Stimulated activated CD4-positive, alpha-beta T cell treated with anti-CD3 and anti-CD28 coated beads, Interleukin-2, amount 100 ng/mL, for 24 hours (primary cell): Measurements from ENCODE around the gene TTBK2.

ENCODE experiments used
- DNase-seq, 2 donors: peaks; one replicate each; pipeline ENCODE4 v3.0.0-alpha.2; 2020

TTBK2 gene

GRCh38 chr15:42724276-42724675 is 196.3 kb downstream of the TTBK2 start:
- DNase-seq, result no peak

- DNase-seq, result no peak
Measured at GRCh38 chr15:42723068-42723467, 197.5 kb downstream of the TTBK2 start.

DNA sequence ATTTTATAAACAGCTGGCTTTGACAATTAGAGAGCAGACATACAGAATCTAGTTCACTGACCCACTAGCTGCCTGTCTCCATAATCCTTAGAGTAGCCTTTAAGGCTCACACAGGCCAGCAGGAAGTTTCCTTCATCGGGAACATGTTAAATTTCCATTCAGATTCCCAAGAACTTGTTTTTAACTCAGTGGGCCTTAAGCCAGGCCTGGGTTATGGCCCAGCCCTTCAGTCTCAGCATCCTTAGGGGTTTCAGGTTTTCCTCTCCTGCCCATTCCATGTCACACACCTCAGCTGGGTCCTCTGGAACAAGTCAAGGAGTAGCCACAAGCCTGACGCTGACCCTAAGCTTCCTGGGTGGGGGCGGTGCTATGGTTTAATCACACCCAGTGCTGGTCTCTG is 198.7 kb downstream of the TTBK2 start:
- no peak for DNase-seq

DNA sequence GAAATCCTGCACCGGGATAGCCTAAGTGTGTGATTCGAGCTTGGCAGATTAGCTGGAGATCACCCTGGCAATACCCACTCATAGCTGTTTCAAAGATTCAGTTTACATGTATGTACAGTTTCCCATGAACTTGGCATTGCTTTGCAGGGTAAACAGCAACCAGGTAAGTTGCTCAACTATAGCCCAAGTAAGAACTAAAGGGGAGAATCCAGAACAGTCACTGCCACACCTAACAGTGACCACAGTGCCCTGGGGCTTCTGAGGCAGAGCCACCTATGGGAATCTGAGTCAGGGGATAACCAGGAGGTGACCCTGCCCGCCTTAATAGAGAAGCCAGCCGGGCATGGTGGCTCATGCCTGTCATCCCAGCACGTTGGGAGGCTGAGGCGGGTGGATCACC is 199.6 kb downstream of the TTBK2 start:
- no peak for DNase-seq

- no peak for DNase-seq
Measured at GRCh38 chr15:42720071-42720470, 200.5 kb downstream of the TTBK2 start.

GRCh38 chr15:42719043-42719442 is 201.5 kb downstream of the TTBK2 start:
- DNase-seq, result no peak

GRCh38 chr15:42716626-42717025 is 204.0 kb downstream of the TTBK2 start:
- no peak for DNase-seq

- DNase-seq, result no peak
Measured at GRCh38 chr15:42716125-42716524, 204.5 kb downstream of the TTBK2 start.

GRCh38 chr15:42712584-42712983 is 208.0 kb downstream of the TTBK2 start:
- DNase-seq, result no peak

DNA sequence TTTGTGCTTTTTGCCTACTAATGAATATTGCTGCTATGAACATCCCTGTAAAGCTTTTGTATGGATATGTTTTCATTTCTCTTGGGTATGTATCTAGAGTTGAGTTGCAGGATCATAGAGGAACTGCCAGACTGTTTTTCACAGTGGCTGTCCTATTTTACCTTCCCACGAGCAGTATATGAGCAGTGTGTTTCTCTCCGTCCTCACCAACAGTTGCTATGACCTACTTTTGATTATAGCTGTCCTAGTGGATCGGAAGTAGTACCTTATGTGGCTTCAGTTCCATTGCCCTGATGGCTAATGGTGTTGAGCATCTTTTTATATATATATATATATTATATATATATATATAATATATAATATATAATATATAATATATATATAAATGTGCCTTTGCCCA is 208.8 kb downstream of the TTBK2 start:
- DNase-seq, result no peak

GRCh38 chr15:42710662-42711061 is 209.9 kb downstream of the TTBK2 start:
- no peak for DNase-seq

- DNase-seq, result no peak
Measured at GRCh38 chr15:42707873-42708544, 212.6 kb downstream of the TTBK2 start.

GRCh38 chr15:42707068-42707467 is 213.5 kb downstream of the TTBK2 start:
- no peak for DNase-seq

- DNase-seq, result no peak
Measured at GRCh38 chr15:42705336-42705735, 215.2 kb downstream of the TTBK2 start.

DNA sequence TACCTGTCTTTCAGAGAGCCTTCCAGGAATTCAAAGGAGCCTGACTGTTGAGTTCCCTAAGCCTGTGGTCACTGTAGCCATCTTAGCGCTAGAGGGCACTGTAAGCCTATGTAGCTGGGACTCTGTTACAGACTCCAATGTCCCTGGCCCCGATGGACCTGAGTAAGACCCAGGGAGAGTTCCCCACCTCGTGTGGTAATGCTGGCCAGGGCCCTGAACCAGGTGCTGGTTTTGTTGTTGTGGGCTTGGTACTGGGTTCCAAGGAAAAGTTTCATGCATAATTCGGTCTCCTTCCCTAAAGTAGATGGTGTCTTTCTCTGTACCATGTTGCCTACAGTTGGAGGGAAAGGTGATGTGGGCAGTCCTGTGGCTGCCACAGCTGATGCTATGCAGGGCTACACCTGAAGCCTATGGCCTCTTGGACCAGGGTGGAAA is 216.1 kb downstream of the TTBK2 start:
- DNase-seq, result peak; percentile 54 to 65

GRCh38 chr15:42696626-42697025 is 224.0 kb downstream of the TTBK2 start:
- DNase-seq, result no peak

GRCh38 chr15:42695527-42696071 is 225.0 kb downstream of the TTBK2 start:
- DNase-seq, result no peak

GRCh38 chr15:42694398-42694797 is 226.2 kb downstream of the TTBK2 start:
- DNase-seq, result no peak

DNA sequence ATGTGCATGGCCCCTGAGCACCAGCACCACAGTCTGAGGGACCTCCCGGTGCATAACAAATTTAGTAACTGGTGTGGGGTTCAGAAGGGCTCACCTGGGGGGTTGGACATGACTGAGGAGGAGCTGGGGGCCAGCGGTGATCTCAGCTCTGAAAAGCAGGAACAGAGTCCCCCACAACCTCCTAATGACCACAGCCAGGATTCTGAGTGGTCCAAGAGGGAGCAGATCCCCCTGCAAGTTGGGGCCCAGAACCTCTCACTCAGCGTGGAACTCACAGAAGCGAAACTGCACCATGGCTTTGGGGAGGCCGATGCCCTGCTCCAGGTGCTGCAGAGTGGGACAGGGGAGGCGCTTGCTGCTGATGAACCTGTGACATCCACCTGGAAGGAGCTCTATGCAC is 226.6 kb downstream of the TTBK2 start:
- no peak for DNase-seq

- DNase-seq, result no peak
Measured at GRCh38 chr15:42693496-42693895, 227.1 kb downstream of the TTBK2 start.

DNA sequence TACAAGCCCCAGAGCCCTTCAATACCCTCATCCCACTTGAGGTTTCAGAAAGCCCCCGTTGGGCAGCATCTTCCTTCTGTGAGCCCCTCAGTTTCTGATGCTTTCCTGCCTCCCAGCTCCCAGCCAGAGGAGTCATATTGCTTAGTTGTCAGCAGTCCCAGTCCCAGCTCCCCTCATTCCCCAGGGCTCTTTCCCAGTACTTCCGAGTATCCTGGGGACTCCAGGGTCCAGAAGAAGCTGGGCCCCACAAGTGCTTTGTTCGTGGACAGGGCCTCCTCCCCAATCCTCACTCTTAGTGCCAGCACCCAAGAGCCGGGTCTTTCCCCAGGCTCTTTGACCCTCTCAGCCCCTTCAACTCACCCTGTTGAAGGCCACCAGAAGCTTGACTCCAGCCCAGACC is 227.6 kb downstream of the TTBK2 start:
- DNase-seq, result no peak

DNA sequence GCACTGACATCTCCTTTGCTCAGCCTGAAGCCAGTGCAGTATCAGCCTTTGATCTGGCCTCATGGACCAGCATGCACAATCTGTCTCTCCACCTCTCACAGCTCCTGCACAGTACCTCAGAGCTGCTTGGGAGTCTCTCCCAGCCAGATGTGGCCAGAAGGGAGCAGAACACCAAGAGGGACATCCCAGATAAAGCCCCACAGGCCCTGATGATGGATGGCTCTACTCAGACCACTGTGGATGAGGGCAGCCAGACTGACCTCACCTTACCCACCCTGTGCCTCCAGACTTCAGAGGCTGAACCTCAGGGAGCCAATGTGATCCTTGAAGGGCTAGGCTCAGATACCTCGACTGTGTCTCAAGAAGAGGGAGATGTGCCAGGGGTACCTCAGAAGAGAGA is 228.0 kb downstream of the TTBK2 start:
- no peak for DNase-seq

GRCh38 chr15:42691770-42692169 is 228.8 kb downstream of the TTBK2 start:
- DNase-seq, result no peak

DNA sequence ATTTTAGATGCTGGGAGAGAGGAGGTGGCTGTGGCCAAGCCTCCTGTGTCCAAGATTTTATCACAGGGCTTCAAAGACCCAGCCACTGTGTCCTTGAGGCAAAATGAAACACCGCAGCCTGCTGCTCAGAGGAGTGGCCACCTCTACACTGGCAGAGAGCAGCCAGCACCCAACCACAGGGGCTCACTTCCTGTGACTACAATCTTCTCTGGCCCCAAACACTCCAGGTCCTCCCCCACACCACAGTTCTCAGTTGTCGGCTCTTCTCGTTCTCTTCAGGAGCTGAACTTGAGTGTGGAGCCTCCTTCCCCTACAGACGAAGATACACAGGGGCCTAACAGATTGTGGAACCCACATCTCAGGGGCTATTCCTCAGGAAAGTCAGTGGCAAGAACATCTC is 229.3 kb downstream of the TTBK2 start:
- DNase-seq, result no peak
